Superior temporal gyrus (tissue), 1 donor: ENCODE data around the gene PAAF1.
"Not testable (repeated sequence)": the region's sequence is repeated elsewhere in the genome, so short reads cannot be mapped to it uniquely, and the experiment has no call there.

Experiments
- DNase-seq: peaks from one replicate; pipeline ENCODE4 v3.0.0-alpha.2; 2016; ENCODE audit errors: extremely low spot score

The PAAF1 gene

GRCh38 chr11:73883856-73884255 lies 7.1 kb downstream of the PAAF1 start:
- DNase-seq: no peak

- DNase-seq: no peak
Measured at GRCh38 chr11:73888244-73888643, 11.4 kb downstream of the PAAF1 start.

- no peak for DNase-seq
Measured at GRCh38 chr11:73889019-73889418, 12.2 kb downstream of the PAAF1 start.

- peak; percentile 24 for DNase-seq
Measured at GRCh38 chr11:73889536-73889935, 12.7 kb downstream of the PAAF1 start.

GRCh38 chr11:73893041-73893440 lies 16.2 kb downstream of the PAAF1 start:
- DNase-seq: no peak

- DNase-seq: no peak
Measured at GRCh38 chr11:73894725-73895335, 18.0 kb downstream of the PAAF1 start.

- DNase-seq: no peak
Measured at GRCh38 chr11:73902303-73902702, 25.5 kb downstream of the PAAF1 start.

GRCh38 chr11:73907191-73907590 lies 30.4 kb downstream of the PAAF1 start:
- DNase-seq: no peak

GRCh38 chr11:73912026-73912425 lies 35.2 kb downstream of the PAAF1 start:
- no peak for DNase-seq

GRCh38 chr11:73913472-73913871 lies 36.7 kb downstream of the PAAF1 start:
- no peak for DNase-seq

GRCh38 chr11:73914284-73914683 lies 37.5 kb downstream of the PAAF1 start:
- DNase-seq: no peak

GRCh38 chr11:73916435-73916834 lies 39.6 kb downstream of the PAAF1 start:
- DNase-seq: peak; percentile 27

- DNase-seq: no peak
Measured at GRCh38 chr11:73921180-73921579, 44.4 kb downstream of the PAAF1 start.

GRCh38 chr11:73929388-73929787 lies 52.6 kb downstream of the PAAF1 start:
- no peak for DNase-seq

GRCh38 chr11:73931039-73931645 lies 54.3 kb downstream of the PAAF1 start:
- peak; percentile 83 for DNase-seq

- no peak for DNase-seq
Measured at GRCh38 chr11:73931951-73932350, 55.2 kb downstream of the PAAF1 start.

GRCh38 chr11:73932781-73933180 lies 56.0 kb downstream of the PAAF1 start:
- DNase-seq: no peak

GRCh38 chr11:73936047-73936446 lies 59.2 kb downstream of the PAAF1 start:
- DNase-seq: not testable (repeated sequence)

GRCh38 chr11:73939096-73939495 lies 62.3 kb downstream of the PAAF1 start:
- DNase-seq: no peak

- DNase-seq: no peak
Measured at GRCh38 chr11:73940801-73941570, 64.2 kb downstream of the PAAF1 start.

GRCh38 chr11:73942010-73942409 lies 65.2 kb downstream of the PAAF1 start:
- no peak for DNase-seq

- no peak for DNase-seq
Measured at GRCh38 chr11:73944085-73944484, 67.3 kb downstream of the PAAF1 start.

- DNase-seq: no peak
Measured at GRCh38 chr11:73944901-73945300, 68.1 kb downstream of the PAAF1 start.
